K562 (cell line): Measurements from ENCODE around the gene COPS4. TPM values are rescaled to one million over a fixed set of nuclear protein-coding genes. Genes with fewer than 3 reads are reported as not detected.
A peak's percentile ranks its signal among the peaks of the same experiment; 100 is the strongest.

Experiments used
- ATAC-seq: fragments of 200-7000 bp; cut with Tn5 transposase; 3 replicates; pipeline ENCODE4 v1.9.1; 2020; ENCODE audit warnings: moderate library complexity
- BruUV-seq: library from RNA; stranded (reverse); fragments of 400-500 nt; replicated peaks from 2 replicates; lab custom pipeline; 2021; lab: Mats Ljungman, UMichigan
- CTCF ChIA-PET: fragments of 300-600 bp; formaldehyde crosslinking; extraction: SDS; loops from one replicate; lab custom pipeline; 2021; ENCODE audit warnings: low intra/inter-chr PET ratio; lab: Yijun Ruan, JAX
- POLR2A ChIA-PET: fragments of 300-600, 350-650 bp; sonication (Branson Sonifier 250); formaldehyde crosslinking; extraction: SDS; loops from one replicate; lab custom pipeline; 2021; ENCODE audit warnings: antibody characterized with exemption, inconsistent platforms; lab: Yijun Ruan, JAX
- DNase-seq, 4 experiments: peaks; one replicate each; pipeline versions ENCODE4 v3.0.0 to v3.0.0-alpha.2; 2011 to 2018; ENCODE audit warnings: low spot score in 3 of 4, mixed read lengths in 3 of 4; ENCODE audit errors: extremely low read depth in 1 of 4
- FAIRE-seq: peaks from 2 replicates; lab custom pipeline; 2011; peaks lifted over from hg19 to GRCh38; lab: Jason Lieb, UNC
- H2AFZ ChIP-seq: 2 replicates; pipeline ENCODE4 v1.6.0; 2011; ENCODE audit warnings: low read depth, low read length, control low read depth, inconsistent platforms
- H3K27ac ChIP-seq: fragments of 200-600 bp; 3 replicates; pipeline ENCODE4 v1.8.0; 2011; ENCODE audit warnings: low read depth, mild to moderate bottlenecking, control low read depth, inconsistent platforms, low read length, moderate library complexity, mixed read lengths; ENCODE audit errors: extremely low read depth
- H3K27me3 ChIP-seq, 2 experiments: fragments of 300-600 bp in 1 of 2; 2 replicates in 1 of 2; 3 replicates in 1 of 2; pipeline versions ENCODE4 v1.6.0 to v1.8.0; 2011; ENCODE audit warnings: inconsistent platforms in 2 of 2, low read length in 2 of 2, mild to moderate bottlenecking in 1 of 2, mixed read lengths in 1 of 2, moderate library complexity in 1 of 2; ENCODE audit not compliant: control insufficient read depth in 2 of 2, insufficient read depth in 2 of 2
- H3K36me3 ChIP-seq: fragments of 300-600 bp; 3 replicates; pipeline ENCODE4 v1.8.0; 2011; ENCODE audit warnings: mild to moderate bottlenecking, low read length, inconsistent platforms; ENCODE audit not compliant: control insufficient read depth, insufficient read depth
- H3K4me1 ChIP-seq, 2 experiments: fragments of 200-600 bp in 1 of 2; replicated peaks in 1 of 2; 2 replicates in 1 of 2; 3 replicates in 1 of 2; pipeline versions ENCODE4 v1.5.1 to v1.8.0; 2011; ENCODE audit warnings: inconsistent platforms in 2 of 2, low read length in 2 of 2, mild to moderate bottlenecking in 1 of 2, mixed read lengths in 1 of 2, moderate library complexity in 1 of 2; ENCODE audit not compliant: control insufficient read depth in 2 of 2, insufficient read depth in 2 of 2
- H3K4me2 ChIP-seq: 2 replicates; pipeline ENCODE4 v1.6.1; 2011; ENCODE audit warnings: low read length, control low read depth, inconsistent platforms, mixed read lengths; ENCODE audit not compliant: insufficient read depth
- H3K4me3 ChIP-seq: fragments of 200-600 bp; sonication (generic), shearing (Covaris generic); 2 replicates; pipeline ENCODE4 v1.5.1; 2016; ENCODE audit warnings: control low read depth, inconsistent platforms
- H3K79me2 ChIP-seq: fragments of 200-600 bp; 3 replicates; pipeline ENCODE4 v1.8.0; 2011; ENCODE audit warnings: low read length, inconsistent platforms; ENCODE audit not compliant: control insufficient read depth, insufficient read depth
- H3K9ac ChIP-seq, 2 experiments: 2 replicates each; pipeline versions ENCODE4 v1.6.0 to v1.6.1; 2011; ENCODE audit warnings: low read depth in 2 of 2, low read length in 2 of 2, control low read depth in 1 of 2, inconsistent platforms in 1 of 2, mild to moderate bottlenecking in 1 of 2, mixed read lengths in 1 of 2; ENCODE audit not compliant: insufficient read depth in 1 of 2
- H3K9me1 ChIP-seq: one replicate; pipeline ENCODE4 v1.6.0; 2011; ENCODE audit warnings: inconsistent platforms, mild to moderate bottlenecking, low read length, moderate library complexity; ENCODE audit not compliant: control insufficient read depth, insufficient read depth
- H3K9me3 ChIP-seq: replicated peaks from 2 replicates; pipeline ENCODE4 v1.5.1; 2011; ENCODE audit warnings: low read depth, low read length, inconsistent platforms; ENCODE audit not compliant: control insufficient read depth, insufficient read depth
- H4K20me1 ChIP-seq: replicated peaks from 2 replicates; pipeline ENCODE4 v1.6.1; 2011; ENCODE audit warnings: low read length, inconsistent platforms, mixed read lengths; ENCODE audit not compliant: control insufficient read depth, insufficient read depth
- ATF4 ChIP-seq: fragments of 450-650 bp; formaldehyde crosslinking; IDR thresholded peaks from 2 replicates; pipeline ENCODE4 v1.4.0; 2022; ENCODE audit warnings: mild to moderate bottlenecking, moderate library complexity
- ELF1 ChIP-seq: fragments of 200-800 bp; sonication (Bioruptor generic); IDR thresholded peaks from 2 replicates; pipeline ENCODE4 v1.6.1; 2016; ENCODE audit warnings: missing genetic modification characterization, missing compliant biosample characterization
- SPI1 ChIP-seq: IDR thresholded peaks from 2 replicates; pipeline ENCODE4 v1.6.1; 2011; ENCODE audit warnings: low read depth, low read length, control low read depth, borderline replicate concordance
- ZNF507 ChIP-seq: conservative IDR thresholded peaks from 2 replicates; pipeline ENCODE4 v1.6.1; 2017; ENCODE audit warnings: missing genetic modification characterization, missing compliant biosample characterization
- WGBS: fragments of 100-300 bp; shearing (Covaris generic); methylation state at CpG from one replicate; pipeline ENCODE4 v1.1.6; 2016; ENCODE audit warnings: low coverage, mixed read lengths; ENCODE audit not compliant: insufficient coverage; ENCODE audit errors: missing lambda C conversion rate; 5-methylcytosine and 5-hydroxymethylcytosine counted together
- in situ Hi-C: fragments of 300-500 bp; cut with MboI; formaldehyde crosslinking; loops from 4 replicates; pipeline ENCODE4 v1.15.0; 2018; ENCODE audit warnings: inconsistent platforms, mixed read lengths
- intact Hi-C: fragments of 100-400 bp; cut with micrococcal nuclease; formaldehyde crosslinking; loops from 2 replicates; pipeline ENCODE4 v1.14.2; 2022
- polyA plus RNA-seq, 8 experiments: library from polyadenylated mRNA; depleted of rRNA in 4 of 8; stranded (reverse) in 5 of 8; unstranded in 3 of 8; fragments of >200 nt; fragmentation: Nextera tagmentation in 2 of 8; fragmentation: Illumina TruSeq in 1 of 8; extraction: Ambion mirVana in 2 of 8; extraction: Trizol in 1 of 8; gene quantifications; 2 replicates each; pipeline versions ENCODE4 v1.2.1 to v1.2.3, GENCODE V29; 2011 to 2014; ENCODE audit warnings: inconsistent platforms in 1 of 8, missing spikeins in 1 of 8
- total RNA-seq, 7 experiments: library from RNA; depleted of rRNA in 6 of 7; stranded (reverse); fragments of >200 nt in 6 of 7; fragmentation: Illumina TruSeq in 2 of 7; extraction: Trizol in 2 of 7; gene quantifications; 2 replicates each; pipeline versions ENCODE4 v1.2.1 to v1.2.3, GENCODE V29; 2011 to 2021; ENCODE audit warnings: low replicate concordance in 1 of 7

COPS4 gene
- total and polyA plus RNA-seq, 9 of the 15 experiments (the other 6 are each of a cell fraction or from before 2014, with no cell fraction given), result 44.7 to 180 (median 70.9) TPM

- Histone ChIP-seq H3K79me2 (no peaks in the 10 kb centered on the region), H3K36me3 (no peaks in the 10 kb centered on the region), H3K4me1 (no peaks in the 10 kb centered on the region; a peak in 1 of 5 replicates), H2AFZ (peak overlapping the region; percentile 68), H3K27me3 (no peaks in the 10 kb centered on the region), H4K20me1 (no peaks in the 10 kb centered on the region), H3K9ac (no peak overlapping the region), H3K9me1 (no peaks in the 10 kb centered on the region), H3K27ac (0 out of 3 replicates have a peak overlapping the region, but pooled peaks have one; percentile 26), H3K4me2 (no peak overlapping the region), H3K4me3 (no peak overlapping the region), H3K9me3 (no peaks in the 10 kb centered on the region)
- ATAC-seq (peak; percentile 20; the same call in 1 of the 3 replicates), DNase-seq (no peak), FAIRE-seq (no peak)
- CTCF ChIA-PET, result no interaction called here
- TF ChIP-seq ELF1 (tag), result no peak
- no peak for TF ChIP-seq ATF4 (CRISPR knock-in tag)
- 0 out of 2 replicates have a peak, but pooled peaks have one; percentile 19 for TF ChIP-seq ZNF507
- TF ChIP-seq SPI1, result peak; percentile 90
- POLR2A ChIA-PET, result no interaction called here
- in situ Hi-C loops, result no loop called here
- BruUV-seq, result no TSS peak
- intact Hi-C loops, result no loop called here
- WGBS, result 25% methylated on average over 2 of the region's 2 CpGs
These were observed 77.2 kb downstream of the COPS4 start for GRCh38 chr4:83112231-83112630.
